Pulmonary artery endothelial cell (primary cell): ENCODE data around the gene S100A8. TPM values are rescaled to one million over a fixed set of nuclear protein-coding genes. Genes with fewer than 3 reads are reported as not detected.
"Not testable (repeated sequence)": the region's sequence is repeated elsewhere in the genome, so short reads cannot be mapped to it uniquely, and the experiment has no call there.

Experiments used
- DNase-seq: peaks from one replicate; pipeline ENCODE4 v3.0.0-alpha.2; 2011; ENCODE audit warnings: low read depth, low spot score
- total RNA-seq: library from RNA; depleted of rRNA; stranded (reverse); fragments of >200 nt; gene quantifications from 2 replicates; pipeline ENCODE4 v1.2.3, GENCODE V29; 2014

The S100A8 gene
- total RNA-seq, result not detected in 2 replicates

GRCh38 chr1:153390938-153391710, at the start of gene S100A8:
Gene S100A8, minus strand, starts transcription at chr1:153391073. Its CDS starts 538 bp downstream, at chr1:153390535.
- no peak for DNase-seq

GRCh38 chr1:153439273-153439672, 48.4 kb upstream of the S100A8 start:
- no peak for DNase-seq

- DNase-seq, result no peak
Observed at GRCh38 chr1:153438599-153438998, 47.7 kb upstream of the S100A8 start.

GRCh38 chr1:153437236-153437635, 46.4 kb upstream of the S100A8 start:
- DNase-seq, result no peak

GRCh38 chr1:153434746-153435455, 44.0 kb upstream of the S100A8 start:
- DNase-seq, result no peak

GRCh38 chr1:153432874-153433681, 42.2 kb upstream of the S100A8 start:
- DNase-seq, result no peak

GRCh38 chr1:153431928-153432327, 41.1 kb upstream of the S100A8 start:
- DNase-seq, result no peak

GRCh38 chr1:153431427-153431826, 40.6 kb upstream of the S100A8 start:
- no peak for DNase-seq

- no peak for DNase-seq
Observed at GRCh38 chr1:153431002-153431401, 40.1 kb upstream of the S100A8 start.

GRCh38 chr1:153430561-153430960, 39.7 kb upstream of the S100A8 start:
- DNase-seq, result no peak

- DNase-seq, result no peak
Observed at GRCh38 chr1:153430166-153430553, 39.3 kb upstream of the S100A8 start.

- DNase-seq, result no peak
Observed at GRCh38 chr1:153429266-153430165, 38.6 kb upstream of the S100A8 start.

GRCh38 chr1:153428791-153429190, 37.9 kb upstream of the S100A8 start:
- no peak for DNase-seq

- no peak for DNase-seq
Observed at GRCh38 chr1:153428073-153428638, 37.3 kb upstream of the S100A8 start.

- DNase-seq, result no peak
Observed at GRCh38 chr1:153426809-153427208, 35.9 kb upstream of the S100A8 start.

GRCh38 chr1:153422450-153423068, 31.7 kb upstream of the S100A8 start:
- DNase-seq, result peak; percentile 22

- DNase-seq, result no peak
Observed at GRCh38 chr1:153420306-153420705, 29.4 kb upstream of the S100A8 start.

- not testable (repeated sequence) for DNase-seq
Observed at GRCh38 chr1:153419436-153419793, 28.5 kb upstream of the S100A8 start.

GRCh38 chr1:153418758-153419435, 28.0 kb upstream of the S100A8 start:
- DNase-seq, result not testable (repeated sequence)
